Gastrocnemius medialis (tissue), 4 donors: ENCODE results near the gene ATF6B.

Source experiments
- CTCF ChIP-seq, 5 experiments: fragments of 450-650 bp in 3 of 5; fragments of 200-600 bp in 2 of 5; sonication (generic) in 2 of 5; IDR thresholded peaks in 4 of 5; conservative IDR thresholded peaks in 1 of 5; 1 replicate in 4 of 5; 2 replicates in 1 of 5; pipeline ENCODE4 v1.5.1; 2016 to 2019; ENCODE audit warnings: antibody characterized with exemption in 5 of 5, mild to moderate bottlenecking in 3 of 5, moderate library complexity in 3 of 5
- POLR2A ChIP-seq, 2 donors: fragments of 450-650 bp; IDR thresholded peaks; one replicate each; pipeline ENCODE4 v1.6.1; 2017; ENCODE audit warnings: antibody characterized with exemption in 2 of 2, mild to moderate bottlenecking in 2 of 2, moderate library complexity in 2 of 2

GRCh38 chr6:32146287-32146686 lies 18.2 kb upstream of the ATF6B start:
- no peak for TF ChIP-seq CTCF (IDR thresholded peaks at IDR 0.05 in 4 of 5, conservative IDR thresholded peaks at IDR 0.05 in 1 of 5)
- no peak for TF ChIP-seq POLR2A (IDR thresholded peaks at IDR 0.05)
